Calu3 (cell line): ENCODE data around the gene DPM3. TPM values are rescaled to one million over a fixed set of nuclear protein-coding genes. Genes with fewer than 3 reads are reported as not detected.

Source experiments
- BruUV-seq: library from RNA; stranded (reverse); fragments of 400-500 nt; replicated peaks from 2 replicates; lab custom pipeline; 2021; lab: Mats Ljungman, UMichigan
- CTCF ChIA-PET: fragments of 300-600 bp; sonication (Branson Sonifier 250); formaldehyde crosslinking; loops from one replicate; lab custom pipeline; 2022; ENCODE audit warnings: antibody characterized with exemption; lab: Charles Lee
- DNase-seq: peaks from one replicate; pipeline ENCODE4 v3.0.0; 2022
- H3K27ac Mint-ChIP-seq: one replicate; pipeline ENCODE4 v1.8.0; 2022; ENCODE audit warnings: mixed read lengths; ENCODE audit not compliant: unreplicated experiment
- H3K27me3 Mint-ChIP-seq: one replicate; pipeline ENCODE4 v1.8.0; 2022; ENCODE audit warnings: mixed read lengths; ENCODE audit not compliant: unreplicated experiment
- H3K36me3 Mint-ChIP-seq: one replicate; pipeline ENCODE4 v1.8.0; 2022; ENCODE audit warnings: mild to moderate bottlenecking, moderate library complexity, mixed read lengths; ENCODE audit not compliant: insufficient read depth, unreplicated experiment
- H3K4me1 Mint-ChIP-seq: one replicate; pipeline ENCODE4 v1.8.0; 2022; ENCODE audit warnings: mild to moderate bottlenecking, low read depth, mixed read lengths; ENCODE audit not compliant: unreplicated experiment
- H3K4me3 Mint-ChIP-seq: one replicate; pipeline ENCODE4 v1.8.0; 2022; ENCODE audit warnings: mild to moderate bottlenecking, low read depth, moderate library complexity, mixed read lengths; ENCODE audit not compliant: unreplicated experiment
- H3K9me3 Mint-ChIP-seq: one replicate; pipeline ENCODE4 v1.8.0; 2022; ENCODE audit warnings: low read depth, mixed read lengths; ENCODE audit not compliant: unreplicated experiment
- intact Hi-C: fragments of 100-400 bp; cut with micrococcal nuclease; formaldehyde crosslinking; loops from one replicate; pipeline ENCODE4 v1.10.0; 2022; ENCODE audit not compliant: unreplicated experiment
- total RNA-seq: library from RNA; stranded (reverse); gene quantifications from 2 replicates; pipeline ENCODE4 v1.2.3, GENCODE V29; 2022
- TF ChIP-seq, protein P1 (sequence below): fragments of 200-600 bp; IDR thresholded peaks from one replicate; pipeline ENCODE4 v1.8.0; 2022; ENCODE audit warnings: antibody characterized with exemption; ENCODE audit not compliant: unreplicated experiment

DPM3 gene
- total RNA-seq, 1 experiment from 2014 or later: 38.7 TPM

- BruUV-seq: no TSS peak
- no peak overlapping the region for H3K4me3 Mint-ChIP-seq
- H3K9me3 Mint-ChIP-seq: no peaks in the 10 kb centered on the region
- CTCF ChIA-PET: no interaction called here
- no peaks in the 10 kb centered on the region for H3K4me1 Mint-ChIP-seq
- peaks cover 8% of the 10 kb centered on the region for H3K27me3 Mint-ChIP-seq
- TF ChIP-seq, protein P1, sequence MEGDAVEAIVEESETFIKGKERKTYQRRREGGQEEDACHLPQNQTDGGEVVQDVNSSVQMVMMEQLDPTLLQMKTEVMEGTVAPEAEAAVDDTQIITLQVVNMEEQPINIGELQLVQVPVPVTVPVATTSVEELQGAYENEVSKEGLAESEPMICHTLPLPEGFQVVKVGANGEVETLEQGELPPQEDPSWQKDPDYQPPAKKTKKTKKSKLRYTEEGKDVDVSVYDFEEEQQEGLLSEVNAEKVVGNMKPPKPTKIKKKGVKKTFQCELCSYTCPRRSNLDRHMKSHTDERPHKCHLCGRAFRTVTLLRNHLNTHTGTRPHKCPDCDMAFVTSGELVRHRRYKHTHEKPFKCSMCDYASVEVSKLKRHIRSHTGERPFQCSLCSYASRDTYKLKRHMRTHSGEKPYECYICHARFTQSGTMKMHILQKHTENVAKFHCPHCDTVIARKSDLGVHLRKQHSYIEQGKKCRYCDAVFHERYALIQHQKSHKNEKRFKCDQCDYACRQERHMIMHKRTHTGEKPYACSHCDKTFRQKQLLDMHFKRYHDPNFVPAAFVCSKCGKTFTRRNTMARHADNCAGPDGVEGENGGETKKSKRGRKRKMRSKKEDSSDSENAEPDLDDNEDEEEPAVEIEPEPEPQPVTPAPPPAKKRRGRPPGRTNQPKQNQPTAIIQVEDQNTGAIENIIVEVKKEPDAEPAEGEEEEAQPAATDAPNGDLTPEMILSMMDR: no peak
- no peaks in the 10 kb centered on the region for H3K36me3 Mint-ChIP-seq
- H3K27ac Mint-ChIP-seq: no peak overlapping the region
- intact Hi-C loops: no loop called here
- no peak for DNase-seq
Measured at GRCh38 chr1:155110381-155110780, 29.9 kb downstream of the DPM3 start.

DNA sequence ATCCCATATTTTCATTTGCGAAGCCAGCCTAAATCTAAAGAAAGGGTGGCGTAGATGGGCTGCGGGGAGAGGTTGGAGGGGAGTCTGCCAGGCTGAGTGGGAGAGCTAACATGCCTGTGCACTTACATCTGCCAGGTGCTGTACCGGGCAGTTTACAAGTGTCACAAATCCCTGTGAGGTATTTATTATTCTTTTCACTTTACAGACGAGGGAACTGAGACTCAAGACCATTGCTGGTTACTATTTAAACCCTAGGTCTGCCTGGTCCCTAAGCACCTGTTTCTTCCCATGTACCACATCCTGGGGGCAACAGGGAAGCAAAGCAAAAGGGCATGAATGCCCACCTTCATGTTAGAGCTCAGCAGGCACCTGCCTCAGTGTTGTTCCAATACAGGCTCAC is 32.0 kb downstream of the DPM3 start:
- Mint-ChIP-seq H3K27me3 (peaks cover 23% of the 10 kb centered on the region), H3K27ac (no peak overlapping the region), H3K9me3 (no peaks in the 10 kb centered on the region), H3K4me1 (no peaks in the 10 kb centered on the region), H3K36me3 (no peaks in the 10 kb centered on the region), H3K4me3 (no peak overlapping the region)
- no peak for DNase-seq
- CTCF ChIA-PET: interaction anchor here (0.6 to 0.9 kb wide), 3 partner anchors 59 to 405 kb away, joined by 4 to 6 read pairs (median 4); partner anchors contain the start of gene KRTCAP2
- intact Hi-C loops: no loop called here
- TF ChIP-seq, protein P1: no peak
- no TSS peak for BruUV-seq

GRCh38 chr1:155107309-155108264 is 32.7 kb downstream of the DPM3 start:
- no peak overlapping the region for H3K27ac Mint-ChIP-seq
- H3K9me3 Mint-ChIP-seq: no peaks in the 10 kb centered on the region
- CTCF ChIA-PET: interaction anchor here (0.6 to 1.1 kb wide), 4 partner anchors 23 to 406 kb away, joined by 3 to 6 read pairs (median 4); partner anchors contain the start of gene KRTCAP2
- no peaks in the 10 kb centered on the region for H3K4me1 Mint-ChIP-seq
- TF ChIP-seq, protein P1: no peak
- no peak for DNase-seq
- no peak overlapping the region for H3K4me3 Mint-ChIP-seq
- no TSS peak for BruUV-seq
- H3K36me3 Mint-ChIP-seq: no peaks in the 10 kb centered on the region
- intact Hi-C loops: no loop called here
- peaks cover 23% of the 10 kb centered on the region for H3K27me3 Mint-ChIP-seq

DNA sequence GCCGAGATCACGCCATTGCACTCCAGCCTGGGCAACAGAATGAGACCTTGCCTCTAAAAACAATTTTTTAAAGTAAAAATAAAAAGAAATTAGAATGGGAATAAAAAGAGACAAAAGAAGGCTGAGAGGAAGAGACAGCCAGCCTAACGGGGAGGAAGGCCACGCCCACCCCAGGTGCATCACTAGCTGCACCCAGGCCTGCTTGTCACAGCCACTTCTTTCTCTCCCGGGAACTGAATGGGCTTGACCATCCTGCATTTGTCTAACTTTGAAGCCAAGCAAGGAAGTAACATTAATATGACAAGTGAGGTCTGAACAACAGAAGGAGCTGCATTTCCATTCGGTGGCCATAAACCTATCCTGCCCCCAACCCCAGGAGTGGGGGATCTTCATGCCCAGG is 33.5 kb downstream of the DPM3 start:
- no peak for DNase-seq
- CTCF ChIA-PET: interaction anchor here (1.1 kb wide), 1 partner anchor 22 kb away, joined by 3 read pairs; no protein-coding TSS in a partner anchor
- TF ChIP-seq, protein P1: no peak
- BruUV-seq: no TSS peak
- no peak overlapping the region for H3K4me3 Mint-ChIP-seq
- H3K36me3 Mint-ChIP-seq: no peaks in the 10 kb centered on the region
- no peaks in the 10 kb centered on the region for H3K4me1 Mint-ChIP-seq
- peaks cover 23% of the 10 kb centered on the region for H3K27me3 Mint-ChIP-seq
- H3K27ac Mint-ChIP-seq: no peak overlapping the region
- H3K9me3 Mint-ChIP-seq: no peaks in the 10 kb centered on the region
- intact Hi-C loops: no loop called here
